ENCODE measurements around the gene FOLR1. TPM values are rescaled to one million over a fixed set of nuclear protein-coding genes. Genes with fewer than 3 reads are reported as not detected.
"Not testable (repeated sequence)": the region's sequence is repeated elsewhere in the genome, so short reads cannot be mapped to it uniquely, and the experiment has no call there.

Gene FOLR1
- polyA plus RNA-seq, 1 of the 3 experiments (the other 2 are of a cell fraction): not detected

- Histone ChIP-seq H3K9me2 (no peaks in the 10 kb centered on the region), H2AFZ (ENCODE audit: low read depth) (no peak overlapping the region), H3K27ac (ENCODE audit: low read depth in 2 of 2, low read length in 1 of 2) (no peak overlapping the region), H3K9ac (no peak overlapping the region), H3F3A (replicated peaks; ENCODE audit: insufficient read depth) (no peaks in the 10 kb centered on the region), H3K4me1 (ENCODE audit: control insufficient read depth in 1 of 2, insufficient read depth in 2 of 2, low read depth in 1 of 2, low read length in 1 of 2) (no peaks in the 10 kb centered on the region), H4K20me1 (ENCODE audit: insufficient read depth) (no peaks in the 10 kb centered on the region), H3K79me2 (ENCODE audit: insufficient read depth) (no peaks in the 10 kb centered on the region), H3K9me3 (no peaks in the 10 kb centered on the region), H3K27me3 (ENCODE audit: insufficient read depth) (peaks cover 12% of the 10 kb centered on the region; the same call in 1 of the 2 replicates), H3K36me3 (replicated peaks in 1 of 2; ENCODE audit: control insufficient read depth in 1 of 2, insufficient read depth in 2 of 2, low read length in 1 of 2) (no peaks in the 10 kb centered on the region), H3K4me2 (no peak overlapping the region), H3K4me3 (ENCODE audit: low read depth in 2 of 2, low read length in 1 of 2) (no peak overlapping the region)
- ChIA-PET POLR2A (no interaction called here), CTCF (interaction anchor here (0.6 to 2.1 kb wide), 2 partner anchors 19 to 25 kb away, joined by 3 to 6 read pairs; no protein-coding TSS in a partner anchor)
- no peak for DNase-seq
- 74% methylated on average over 16 of the region's 16 CpGs for WGBS (ENCODE audit: low lambda C conversion rate)
- TF ChIP-seq RAD21 (IDR thresholded peaks at IDR 0.05; ENCODE audit: low read length): no peak
These were observed 28.9 kb upstream of the FOLR1 start for GRCh38 chr11:72162891-72163492.

DNA sequence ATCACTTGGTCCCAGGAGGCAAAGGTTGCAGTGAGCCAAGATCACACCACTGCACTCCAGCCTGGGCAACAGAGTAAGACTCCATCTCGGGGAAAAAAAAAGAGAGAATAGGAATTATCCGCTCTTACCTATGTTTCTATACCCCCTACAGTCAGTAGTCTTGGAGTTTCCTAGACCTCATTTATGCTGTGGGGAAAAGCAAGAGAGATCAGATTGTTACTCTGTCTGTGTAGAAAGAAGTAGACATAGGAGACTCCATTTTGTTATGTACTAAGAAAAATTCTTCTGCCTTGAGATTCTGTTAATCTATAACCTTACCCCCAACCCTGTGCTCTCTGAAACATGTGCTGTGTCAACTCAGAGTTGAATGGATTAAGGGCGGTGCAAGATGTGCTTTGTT is 27.8 kb upstream of the FOLR1 start:
- H3K4me3 ChIP-seq (ENCODE audit: low read depth in 2 of 2, low read length in 1 of 2); DNase-seq; H3K9ac ChIP-seq; H3K4me2 ChIP-seq; H3K27me3 ChIP-seq (ENCODE audit: insufficient read depth); H3K9me2 ChIP-seq; H3K9me3 ChIP-seq; POLR2A ChIA-PET; CTCF ChIA-PET; H3K36me3 ChIP-seq (replicated peaks in 1 of 2; ENCODE audit: control insufficient read depth in 1 of 2, insufficient read depth in 2 of 2, low read length in 1 of 2); H4K20me1 ChIP-seq (ENCODE audit: insufficient read depth); H2AFZ ChIP-seq (ENCODE audit: low read depth); H3K27ac ChIP-seq (ENCODE audit: low read depth in 2 of 2, low read length in 1 of 2); H3F3A ChIP-seq (replicated peaks; ENCODE audit: insufficient read depth); H3K4me1 ChIP-seq (ENCODE audit: control insufficient read depth in 1 of 2, insufficient read depth in 2 of 2, low read depth in 1 of 2, low read length in 1 of 2); H3K79me2 ChIP-seq (ENCODE audit: insufficient read depth): not testable (repeated sequence)
- 93% methylated on average over 2 of the region's 3 CpGs for WGBS (ENCODE audit: low lambda C conversion rate)

GRCh38 chr11:72169046-72169555 is 22.8 kb upstream of the FOLR1 start:
- H3K4me3 ChIP-seq (ENCODE audit: low read depth in 2 of 2, low read length in 1 of 2); H3K27ac ChIP-seq (ENCODE audit: low read depth in 2 of 2, low read length in 1 of 2); H2AFZ ChIP-seq (ENCODE audit: low read depth); H3F3A ChIP-seq (replicated peaks; ENCODE audit: insufficient read depth); H4K20me1 ChIP-seq (ENCODE audit: insufficient read depth); H3K4me2 ChIP-seq; H3K9ac ChIP-seq; H3K9me2 ChIP-seq; H3K9me3 ChIP-seq; DNase-seq; H3K79me2 ChIP-seq (ENCODE audit: insufficient read depth); H3K4me1 ChIP-seq (ENCODE audit: control insufficient read depth in 1 of 2, insufficient read depth in 2 of 2, low read depth in 1 of 2, low read length in 1 of 2); H3K27me3 ChIP-seq (ENCODE audit: insufficient read depth); H3K36me3 ChIP-seq (replicated peaks in 1 of 2; ENCODE audit: control insufficient read depth in 1 of 2, insufficient read depth in 2 of 2, low read length in 1 of 2); POLR2A ChIA-PET: not testable (repeated sequence)
- WGBS (ENCODE audit: low lambda C conversion rate): 90% methylated on average over 5 of the region's 5 CpGs
- CTCF ChIA-PET: interaction anchor here (2.6 to 4.5 kb wide), 2 partner anchors 14 to 25 kb away, joined by 15 to 27 read pairs; no protein-coding TSS in a partner anchor

- not testable (repeated sequence) for H3F3A ChIP-seq (replicated peaks; ENCODE audit: insufficient read depth); H4K20me1 ChIP-seq (ENCODE audit: insufficient read depth); H3K79me2 ChIP-seq (ENCODE audit: insufficient read depth); DNase-seq; H2AFZ ChIP-seq (ENCODE audit: low read depth); H3K9me2 ChIP-seq; H3K27ac ChIP-seq (ENCODE audit: low read depth in 2 of 2, low read length in 1 of 2); H3K4me3 ChIP-seq (ENCODE audit: low read depth in 2 of 2, low read length in 1 of 2); H3K36me3 ChIP-seq (replicated peaks in 1 of 2; ENCODE audit: control insufficient read depth in 1 of 2, insufficient read depth in 2 of 2, low read length in 1 of 2); H3K4me2 ChIP-seq; H3K9me3 ChIP-seq; H3K9ac ChIP-seq; H3K27me3 ChIP-seq (ENCODE audit: insufficient read depth); H3K4me1 ChIP-seq (ENCODE audit: control insufficient read depth in 1 of 2, insufficient read depth in 2 of 2, low read depth in 1 of 2, low read length in 1 of 2)
- CTCF ChIA-PET: interaction anchor here (2.6 to 4.5 kb wide), 2 partner anchors 14 to 25 kb away, joined by 15 to 27 read pairs; no protein-coding TSS in a partner anchor
- WGBS (ENCODE audit: low lambda C conversion rate): 51% methylated on average over 3 of the region's 3 CpGs
- POLR2A ChIA-PET: interaction anchor here (0.6 kb wide), 1 partner anchor 66 kb away, joined by 3 read pairs; no protein-coding TSS in a partner anchor
These were observed 22.2 kb upstream of the FOLR1 start for GRCh38 chr11:72169754-72170153.

GRCh38 chr11:72172043-72172442 is 19.9 kb upstream of the FOLR1 start:
- POLR2A ChIA-PET: not testable (repeated sequence)
- CTCF ChIA-PET: interaction anchor here (0.9 kb wide), 1 partner anchor 28 kb away, joined by 3 read pairs; no protein-coding TSS in a partner anchor

More at GRCh38 chr11:72172043-72172442, 19.9 kb upstream of the FOLR1 start:
- not testable (repeated sequence) for H3K36me3 ChIP-seq (replicated peaks in 1 of 2; ENCODE audit: control insufficient read depth in 1 of 2, insufficient read depth in 2 of 2, low read length in 1 of 2); H3K9ac ChIP-seq; DNase-seq; H4K20me1 ChIP-seq (ENCODE audit: insufficient read depth); H3K4me3 ChIP-seq (ENCODE audit: low read depth in 2 of 2, low read length in 1 of 2); H3K4me1 ChIP-seq (ENCODE audit: control insufficient read depth in 1 of 2, insufficient read depth in 2 of 2, low read depth in 1 of 2, low read length in 1 of 2); H2AFZ ChIP-seq (ENCODE audit: low read depth); H3K9me2 ChIP-seq; H3K27ac ChIP-seq (ENCODE audit: low read depth in 2 of 2, low read length in 1 of 2); H3K79me2 ChIP-seq (ENCODE audit: insufficient read depth); H3K9me3 ChIP-seq; H3K27me3 ChIP-seq (ENCODE audit: insufficient read depth); H3F3A ChIP-seq (replicated peaks; ENCODE audit: insufficient read depth); H3K4me2 ChIP-seq
- 84% methylated on average over 4 of the region's 4 CpGs for WGBS (ENCODE audit: low lambda C conversion rate)
